PC-9 (cell line): ENCODE results near the gene IL12A. TPM values are rescaled to one million over a fixed set of nuclear protein-coding genes. Genes with fewer than 3 reads are reported as not detected.

Experiments used
- BruUV-seq: library from RNA; stranded (reverse); fragments of 400-500 nt; replicated peaks from 2 replicates; lab custom pipeline; 2021; lab: Mats Ljungman, UMichigan
- CTCF ChIA-PET: fragments of 300-600 bp; sonication (Branson Sonifier 250); formaldehyde crosslinking; loops from one replicate; lab custom pipeline; 2022; ENCODE audit warnings: antibody characterized with exemption; lab: Charles Lee
- POLR2A ChIA-PET: fragments of 300-600 bp; sonication (Branson Sonifier 250); formaldehyde crosslinking; loops from one replicate; lab custom pipeline; 2022; ENCODE audit warnings: antibody characterized with exemption; ENCODE audit not compliant: unreplicated experiment; lab: Charles Lee
- DNase-seq, 2 experiments: peaks; one replicate each; pipeline versions ENCODE4 v3.0.0 to v3.0.0-alpha.2; 2015 to 2022; ENCODE audit warnings: mixed read lengths in 1 of 2
- H2AFZ ChIP-seq: fragments of 200-600 bp; sonication (generic); 2 replicates; pipeline ENCODE4 v1.8.1; 2017; ENCODE audit warnings: antibody characterized with exemption
- H3F3A ChIP-seq: fragments of 200-600 bp; sonication (generic); 2 replicates; pipeline ENCODE4 v1.8.1; 2017; ENCODE audit warnings: antibody characterized with exemption, mild to moderate bottlenecking, low read depth; ENCODE audit not compliant: insufficient read depth
- H3K27ac ChIP-seq: fragments of 200-600 bp; sonication (generic); 2 replicates; pipeline ENCODE4 v1.6.1; 2016; ENCODE audit warnings: mixed run types
- H3K27me3 ChIP-seq: fragments of 200-600 bp; sonication (generic); 2 replicates; pipeline ENCODE4 v1.6.1; 2016; ENCODE audit warnings: low read depth, mixed run types; ENCODE audit not compliant: insufficient read depth
- H3K36me3 ChIP-seq: fragments of 200-600 bp; sonication (generic); 2 replicates; pipeline ENCODE4 v1.6.1; 2016; ENCODE audit warnings: low read depth, mixed run types
- H3K4me1 ChIP-seq: fragments of 200-600 bp; sonication (generic); replicated peaks from 2 replicates; pipeline ENCODE4 v1.6.1; 2016; ENCODE audit warnings: mixed run types; ENCODE audit not compliant: insufficient read depth
- H3K4me2 ChIP-seq: fragments of 200-600 bp; sonication (generic); 2 replicates; pipeline ENCODE4 v1.6.1; 2017; ENCODE audit warnings: mixed run types
- H3K4me3 ChIP-seq: fragments of 200-600 bp; sonication (generic); 2 replicates; pipeline ENCODE4 v1.6.1; 2016; ENCODE audit warnings: mixed run types
- H3K79me2 ChIP-seq: fragments of 200-600 bp; sonication (generic); 2 replicates; pipeline ENCODE4 v1.6.1; 2017; ENCODE audit warnings: low read depth, mixed run types
- H3K9me2 ChIP-seq: fragments of 200-600 bp; sonication (generic); 2 replicates; pipeline ENCODE4 v1.8.1; 2017; ENCODE audit warnings: mild to moderate bottlenecking; ENCODE audit not compliant: insufficient read depth
- H3K9me3 ChIP-seq: fragments of 200-600 bp; sonication (generic); 2 replicates; pipeline ENCODE4 v1.8.1; 2016; ENCODE audit warnings: low read depth; ENCODE audit not compliant: insufficient read depth
- H4K20me1 ChIP-seq: fragments of 200-600 bp; sonication (generic); 2 replicates; pipeline ENCODE4 v1.8.1; 2017; ENCODE audit not compliant: insufficient read depth
- EZH2 ChIP-seq: fragments of 200-600 bp; sonication (generic); IDR thresholded peaks from 2 replicates; pipeline ENCODE4 v1.8.0; 2017; ENCODE audit warnings: antibody characterized with exemption, low read depth
- intact Hi-C: fragments of 100-400 bp; cut with micrococcal nuclease; formaldehyde crosslinking; loops from one replicate; pipeline ENCODE4 v1.10.0; 2022; ENCODE audit not compliant: unreplicated experiment
- total RNA-seq: library from RNA; stranded (reverse); gene quantifications from 2 replicates; pipeline ENCODE4 v1.2.3, GENCODE V29; 2021
- TF ChIP-seq, protein P1 (sequence below): fragments of 200-600 bp; sonication (generic); conservative IDR thresholded peaks from 2 replicates; pipeline ENCODE4 v1.6.1; 2017; ENCODE audit warnings: mixed run types, antibody characterized with exemption, mild to moderate bottlenecking, moderate library complexity

The IL12A gene
- total RNA-seq, 1 experiment from 2014 or later, result 0.28 TPM

DNA sequence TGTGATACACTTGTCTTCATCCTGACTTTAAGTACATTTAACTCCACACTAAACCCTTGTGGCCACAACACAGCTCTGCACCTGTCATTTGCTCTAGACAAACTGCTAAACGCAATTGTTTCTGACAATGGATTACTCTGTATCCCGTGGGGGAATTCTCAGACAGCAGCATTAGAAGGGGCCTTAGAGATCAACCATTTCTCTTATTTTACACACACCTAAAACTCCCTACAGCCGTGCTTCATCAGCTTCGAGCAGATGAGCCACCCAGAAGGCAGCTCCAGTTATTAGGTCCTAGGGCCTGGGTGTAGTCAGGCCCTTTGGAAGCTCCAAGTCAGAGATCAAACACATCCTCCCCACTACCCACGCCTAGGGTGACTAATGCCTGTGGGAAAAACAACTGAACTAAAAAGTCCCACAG, 1.3 kb upstream of the IL12A start:
- ChIA-PET POLR2A (no interaction called here), CTCF (interaction anchor here (0.5 to 3.7 kb wide), 9 partner anchors 17 to 985 kb away, joined by 3 to 14 read pairs (median 4); no protein-coding TSS in a partner anchor)
- TF ChIP-seq, protein P1, sequence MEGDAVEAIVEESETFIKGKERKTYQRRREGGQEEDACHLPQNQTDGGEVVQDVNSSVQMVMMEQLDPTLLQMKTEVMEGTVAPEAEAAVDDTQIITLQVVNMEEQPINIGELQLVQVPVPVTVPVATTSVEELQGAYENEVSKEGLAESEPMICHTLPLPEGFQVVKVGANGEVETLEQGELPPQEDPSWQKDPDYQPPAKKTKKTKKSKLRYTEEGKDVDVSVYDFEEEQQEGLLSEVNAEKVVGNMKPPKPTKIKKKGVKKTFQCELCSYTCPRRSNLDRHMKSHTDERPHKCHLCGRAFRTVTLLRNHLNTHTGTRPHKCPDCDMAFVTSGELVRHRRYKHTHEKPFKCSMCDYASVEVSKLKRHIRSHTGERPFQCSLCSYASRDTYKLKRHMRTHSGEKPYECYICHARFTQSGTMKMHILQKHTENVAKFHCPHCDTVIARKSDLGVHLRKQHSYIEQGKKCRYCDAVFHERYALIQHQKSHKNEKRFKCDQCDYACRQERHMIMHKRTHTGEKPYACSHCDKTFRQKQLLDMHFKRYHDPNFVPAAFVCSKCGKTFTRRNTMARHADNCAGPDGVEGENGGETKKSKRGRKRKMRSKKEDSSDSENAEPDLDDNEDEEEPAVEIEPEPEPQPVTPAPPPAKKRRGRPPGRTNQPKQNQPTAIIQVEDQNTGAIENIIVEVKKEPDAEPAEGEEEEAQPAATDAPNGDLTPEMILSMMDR, result peak; percentile 29; the same call in 1 of the 2 replicates
- no peak for TF ChIP-seq EZH2
- Histone ChIP-seq H4K20me1 (no peaks in the 10 kb centered on the region), H3K27ac (no peak overlapping the region), H3K36me3 (no peaks in the 10 kb centered on the region), H3F3A (no peaks in the 10 kb centered on the region; the same call in 1 of the 2 replicates), H3K79me2 (no peaks in the 10 kb centered on the region), H3K27me3 (no peaks in the 10 kb centered on the region), H3K4me2 (no peak overlapping the region), H3K9me3 (no peaks in the 10 kb centered on the region), H2AFZ (no peak overlapping the region), H3K4me3 (no peak overlapping the region), H3K4me1 (peaks cover 15% of the 10 kb centered on the region), H3K9me2 (no peaks in the 10 kb centered on the region)
- no peak for DNase-seq
- BruUV-seq, result no TSS peak
- intact Hi-C loops, result loop anchor here (5.0 kb wide), 2 partner anchors 45 to 90 kb away; no protein-coding TSS in a partner anchor

DNA sequence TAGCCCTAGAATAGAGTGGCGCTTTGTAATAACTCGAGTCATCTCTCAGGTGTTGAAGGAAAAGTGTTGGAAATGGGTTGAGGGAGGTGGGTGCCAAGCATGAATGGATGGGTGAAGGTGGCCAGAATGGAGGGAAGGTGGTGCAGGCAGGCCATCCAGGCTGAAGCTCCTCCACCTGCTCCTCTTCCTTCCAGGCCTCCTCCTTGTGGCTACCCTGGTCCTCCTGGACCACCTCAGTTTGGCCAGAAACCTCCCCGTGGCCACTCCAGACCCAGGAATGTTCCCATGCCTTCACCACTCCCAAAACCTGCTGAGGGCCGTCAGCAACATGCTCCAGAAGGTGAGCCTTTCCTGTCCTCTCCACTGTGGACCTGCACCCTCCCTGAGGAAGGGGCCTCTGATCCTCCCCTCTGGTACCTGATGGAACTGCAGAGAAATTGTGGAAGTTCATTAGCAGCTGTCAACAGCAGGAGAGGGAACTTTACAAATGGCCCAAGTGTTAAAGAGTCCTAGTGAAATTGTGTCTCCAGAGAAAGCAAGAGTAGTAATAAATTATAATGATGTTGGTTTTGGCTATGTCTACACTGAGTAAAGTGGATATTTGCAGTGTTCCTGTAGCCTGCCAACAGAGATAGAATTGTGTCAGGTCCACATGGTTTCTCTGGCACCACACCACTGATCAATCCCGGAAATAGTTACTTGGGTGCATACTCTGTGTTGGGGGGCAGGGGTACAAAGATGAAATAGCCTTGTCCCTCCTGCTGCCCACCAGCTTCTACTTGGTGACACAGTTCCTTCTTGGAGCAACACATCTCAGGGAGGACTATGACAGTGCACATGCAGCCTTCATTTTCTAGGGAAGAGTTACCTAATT, 1.6 kb downstream of the IL12A start:
- Histone ChIP-seq H3K9me3 (no peaks in the 10 kb centered on the region), H3K27ac (no peak overlapping the region), H4K20me1 (no peaks in the 10 kb centered on the region), H3K79me2 (no peaks in the 10 kb centered on the region), H3F3A (no peaks in the 10 kb centered on the region; the same call in 1 of the 2 replicates), H3K4me2 (peak overlapping the region; percentile 74), H3K4me3 (no peak overlapping the region), H3K4me1 (peaks cover 23% of the 10 kb centered on the region), H2AFZ (no peak overlapping the region), H3K36me3 (no peaks in the 10 kb centered on the region), H3K27me3 (no peaks in the 10 kb centered on the region), H3K9me2 (no peaks in the 10 kb centered on the region)
- POLR2A ChIA-PET, result no interaction called here
- TSS peak; percentile 26 for BruUV-seq
- no peak for DNase-seq
- CTCF ChIA-PET, result interaction anchor here (1.8 kb wide), 1 partner anchor 42 kb away, joined by 5 read pairs; no protein-coding TSS in a partner anchor
- intact Hi-C loops, result loop anchor here (5.0 kb wide), 2 partner anchors 48 to 93 kb away; no protein-coding TSS in a partner anchor
- TF ChIP-seq, protein P1, result no peak
- no peak for TF ChIP-seq EZH2

DNA sequence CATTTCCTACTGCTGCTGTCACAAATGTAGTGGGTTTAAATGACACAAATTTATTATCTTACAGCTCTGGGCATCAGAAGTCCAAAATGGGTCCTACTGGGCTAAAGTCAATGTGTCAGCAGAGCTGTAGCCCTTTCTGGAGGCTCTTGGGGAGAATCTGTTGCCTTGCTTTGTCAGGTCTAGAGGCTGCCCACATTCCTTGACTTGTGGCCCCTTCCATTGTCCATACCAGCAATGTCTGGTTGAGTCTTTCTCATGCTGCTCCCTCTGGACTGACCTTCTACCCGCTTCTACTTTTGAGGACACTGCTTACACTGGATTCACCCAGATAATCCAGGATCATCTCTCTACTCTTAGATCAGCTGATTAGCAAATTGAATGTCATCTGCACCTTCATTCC, 3.0 kb downstream of the IL12A start:
- Histone ChIP-seq H3K9me2 (no peaks in the 10 kb centered on the region), H3F3A (no peaks in the 10 kb centered on the region; the same call in 1 of the 2 replicates), H3K79me2 (no peaks in the 10 kb centered on the region), H3K36me3 (no peaks in the 10 kb centered on the region), H3K27me3 (no peaks in the 10 kb centered on the region), H3K9me3 (no peaks in the 10 kb centered on the region), H3K27ac (no peak overlapping the region), H3K4me2 (no peak overlapping the region), H2AFZ (no peak overlapping the region), H3K4me1 (peaks cover 23% of the 10 kb centered on the region), H4K20me1 (no peaks in the 10 kb centered on the region), H3K4me3 (no peak overlapping the region)
- TF ChIP-seq, protein P1, result no peak
- TF ChIP-seq EZH2, result no peak
- ChIA-PET POLR2A (no interaction called here), CTCF (interaction anchor here (0.6 to 1.2 kb wide), 2 partner anchors 108 to 177 kb away, joined by 3 read pairs; no protein-coding TSS in a partner anchor)
- no peak for DNase-seq
- no TSS peak for BruUV-seq
- intact Hi-C loops, result no loop called here
